HG03575 (cell line): Measurements from ENCODE around the gene PSMB8.
"Not testable (repeated sequence)": the region's sequence is repeated elsewhere in the genome, so short reads cannot be mapped to it uniquely, and the experiment has no call there.

Source experiments
- ATAC-seq: cut with Tn5 transposase; IDR thresholded peaks from one replicate; pipeline ENCODE4 v1.9.1; 2021; ENCODE audit not compliant: unreplicated experiment, insufficient number of reproducible peaks, low FRiP score; ENCODE audit errors: extremely low read depth

PSMB8 gene

GRCh38 chr6:32843979-32844838 is at the start of gene PSMB8:
Gene PSMB8 (minus strand): TSS chr6:32844047. CDS start chr6:32843996, 51 bp downstream.
- no peak for ATAC-seq

GRCh38 chr6:32890831-32891230 is 47.0 kb upstream of the PSMB8 start:
- ATAC-seq: no peak

GRCh38 chr6:32889533-32889932 is 45.7 kb upstream of the PSMB8 start:
- no peak for ATAC-seq

- no peak for ATAC-seq
Measured at GRCh38 chr6:32888576-32888975, 44.7 kb upstream of the PSMB8 start.

GRCh38 chr6:32887616-32888015 is 43.8 kb upstream of the PSMB8 start:
- ATAC-seq: no peak

GRCh38 chr6:32886681-32887383 is 43.0 kb upstream of the PSMB8 start:
- no peak for ATAC-seq

- ATAC-seq: no peak
Measured at GRCh38 chr6:32885698-32886286, 41.9 kb upstream of the PSMB8 start.

GRCh38 chr6:32883789-32884188 is 39.9 kb upstream of the PSMB8 start:
- ATAC-seq: no peak

- ATAC-seq: no peak
Measured at GRCh38 chr6:32882879-32883250, 39.0 kb upstream of the PSMB8 start.

GRCh38 chr6:32880962-32881361 is 37.1 kb upstream of the PSMB8 start:
- not testable (repeated sequence) for ATAC-seq

GRCh38 chr6:32879691-32880090 is 35.8 kb upstream of the PSMB8 start:
- no peak for ATAC-seq

- ATAC-seq: no peak
Measured at GRCh38 chr6:32876603-32877002, 32.8 kb upstream of the PSMB8 start.

GRCh38 chr6:32873947-32874346 is 30.1 kb upstream of the PSMB8 start:
- ATAC-seq: not testable (repeated sequence)

GRCh38 chr6:32868257-32868788 is 24.5 kb upstream of the PSMB8 start:
- no peak for ATAC-seq

- no peak for ATAC-seq
Measured at GRCh38 chr6:32867554-32868256, 23.9 kb upstream of the PSMB8 start.

GRCh38 chr6:32867022-32867477 is 23.2 kb upstream of the PSMB8 start:
- ATAC-seq: no peak

- no peak for ATAC-seq
Measured at GRCh38 chr6:32865724-32866443, 22.0 kb upstream of the PSMB8 start.

- no peak for ATAC-seq
Measured at GRCh38 chr6:32862725-32863124, 18.9 kb upstream of the PSMB8 start.
